HG03175 (cell line): ENCODE measurements around the gene KIF26B.

Experiments used
- ATAC-seq: cut with Tn5 transposase; IDR thresholded peaks from one replicate; pipeline ENCODE4 v1.9.1; 2021; ENCODE audit warnings: mild to moderate bottlenecking, moderate library complexity; ENCODE audit not compliant: unreplicated experiment

Gene KIF26B

GRCh38 chr1:245580651-245581050 is 425.9 kb downstream of the KIF26B start:
- ATAC-seq = no peak

DNA sequence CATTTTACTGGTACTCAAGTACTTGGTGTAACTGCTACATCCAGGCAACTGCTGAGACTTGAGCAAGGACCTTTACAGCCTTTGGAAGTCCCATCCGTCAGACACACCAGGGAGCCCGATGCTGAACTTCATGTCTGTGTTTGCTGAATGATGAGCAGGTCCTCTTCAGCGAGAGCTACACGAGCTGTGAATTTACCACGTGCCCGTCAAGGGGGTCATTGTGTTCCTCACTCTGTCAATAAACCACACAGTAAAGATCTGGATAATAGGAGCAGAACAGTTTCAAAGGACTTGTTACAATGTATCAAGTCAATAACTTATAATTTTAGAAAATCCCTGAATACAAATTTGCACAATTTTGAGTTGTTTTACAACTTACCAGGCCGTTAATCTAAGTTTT is 427.2 kb downstream of the KIF26B start:
- no peak for ATAC-seq

- ATAC-seq = no peak
These were observed 428.3 kb downstream of the KIF26B start for GRCh38 chr1:245583081-245583480.

GRCh38 chr1:245583575-245584330 is 429.0 kb downstream of the KIF26B start:
- ATAC-seq = no peak

DNA sequence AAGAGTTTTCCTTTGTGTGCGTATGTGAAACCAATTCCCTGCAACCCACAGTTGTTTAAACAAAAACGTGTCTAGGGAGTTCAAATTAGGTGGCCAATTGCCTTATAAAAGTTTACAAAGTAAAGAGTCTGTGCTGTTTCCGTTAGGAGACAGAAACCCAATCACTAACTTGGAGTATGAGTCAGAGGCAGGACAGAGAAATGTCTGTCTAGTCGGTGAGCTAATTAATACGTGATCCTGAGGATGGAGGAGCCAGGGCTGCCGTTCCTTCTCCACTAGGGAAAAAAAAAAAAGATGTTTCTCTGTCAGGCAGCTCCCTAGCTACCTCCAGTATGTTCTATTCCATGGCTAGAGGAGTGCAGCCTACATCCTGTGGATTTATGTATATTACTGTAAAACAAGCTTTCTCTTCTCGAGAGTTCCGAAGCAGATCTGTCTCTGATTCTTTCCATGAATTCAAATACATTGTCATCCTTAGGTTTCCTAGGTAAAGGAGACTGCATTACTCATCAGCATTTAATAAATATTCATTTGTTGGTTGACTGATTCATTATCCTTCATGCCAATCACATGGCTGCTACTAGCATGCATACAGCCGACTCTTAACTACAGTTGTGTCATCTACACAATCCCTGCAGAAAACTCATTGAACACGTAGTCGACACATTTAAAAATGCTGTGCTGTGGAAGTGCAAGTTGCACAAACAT is 430.6 kb downstream of the KIF26B start:
- ATAC-seq = no peak

GRCh38 chr1:245587435-245588115 is 432.8 kb downstream of the KIF26B start:
- no peak for ATAC-seq

- no peak for ATAC-seq
These were observed 433.4 kb downstream of the KIF26B start for GRCh38 chr1:245588116-245588639.

GRCh38 chr1:245589316-245589715 is 434.5 kb downstream of the KIF26B start:
- ATAC-seq = no peak

DNA sequence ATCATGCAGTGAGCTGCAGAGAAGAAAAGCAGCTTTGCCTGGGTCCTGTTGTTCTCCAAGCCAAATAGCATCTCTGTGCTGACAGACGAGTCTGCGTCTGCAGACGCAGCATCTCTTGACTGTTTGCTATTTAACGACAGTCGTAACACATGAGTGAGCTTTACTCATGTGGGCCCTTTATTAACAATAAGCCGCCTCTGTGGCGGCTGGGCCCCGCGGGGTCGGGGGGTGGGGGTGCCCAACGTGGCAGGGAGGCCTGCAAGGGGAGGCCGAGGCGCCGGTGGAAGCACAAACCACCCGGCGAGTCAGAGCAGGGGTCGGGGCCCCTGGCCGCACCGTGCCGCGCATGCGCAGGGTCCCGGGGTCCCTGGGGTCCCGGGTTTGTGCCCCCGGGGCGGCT is 435.1 kb downstream of the KIF26B start:
- ATAC-seq = no peak

GRCh38 chr1:245590726-245591125 is 435.9 kb downstream of the KIF26B start:
- no peak for ATAC-seq

DNA sequence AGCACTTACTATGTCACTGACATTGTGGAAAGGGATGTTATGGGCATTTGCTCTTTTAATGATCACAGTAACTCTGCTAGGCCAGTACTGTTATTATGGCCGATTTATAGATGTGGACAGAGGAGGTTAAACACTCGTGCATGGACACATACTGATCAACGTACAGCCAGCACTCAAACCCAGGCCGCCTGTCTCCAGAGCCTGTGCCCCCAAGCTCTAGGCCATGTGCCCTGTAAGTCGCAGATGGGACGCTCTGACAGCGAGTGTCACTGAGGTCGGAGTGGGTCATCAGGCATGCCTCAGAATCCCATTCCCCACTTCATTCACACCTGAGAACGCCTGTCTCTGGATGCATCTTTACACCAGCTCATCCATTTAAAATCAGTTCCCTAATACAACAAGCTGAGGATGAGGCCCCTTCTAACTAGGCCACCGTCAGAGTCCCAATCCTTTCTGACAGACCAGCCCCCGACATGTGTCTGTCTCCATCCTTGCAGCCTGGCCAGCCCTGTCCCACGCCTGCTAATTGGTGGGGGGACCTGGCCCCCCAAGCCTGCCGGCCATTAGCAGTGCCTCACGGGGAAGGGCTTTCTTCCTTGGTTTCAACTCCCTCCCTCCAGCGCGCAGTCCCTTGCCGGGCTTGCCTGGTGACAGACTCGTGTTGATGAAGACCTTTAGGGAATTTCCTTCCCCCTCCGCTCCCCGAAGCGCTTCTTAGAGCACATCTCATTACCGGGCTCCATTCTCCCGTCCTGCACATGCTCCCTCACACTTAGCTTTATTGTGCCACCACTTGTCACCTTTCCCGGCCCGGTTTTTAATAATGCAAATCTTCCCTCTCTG is 436.8 kb downstream of the KIF26B start:
- no peak for ATAC-seq

DNA sequence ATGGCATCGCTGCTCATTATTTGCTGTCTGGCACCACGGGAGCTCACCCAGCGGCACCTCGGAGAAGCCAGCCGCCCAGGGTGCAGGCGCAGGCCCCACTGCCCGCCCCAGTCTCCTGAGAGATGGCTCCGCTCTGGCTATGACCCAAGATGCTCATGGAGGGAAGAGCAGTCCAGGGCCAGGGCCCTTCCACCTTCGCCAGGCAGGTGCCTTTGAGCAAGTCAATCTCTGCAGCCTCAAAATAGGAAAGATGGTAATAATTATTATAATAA is 437.3 kb downstream of the KIF26B start:
- ATAC-seq = no peak

DNA sequence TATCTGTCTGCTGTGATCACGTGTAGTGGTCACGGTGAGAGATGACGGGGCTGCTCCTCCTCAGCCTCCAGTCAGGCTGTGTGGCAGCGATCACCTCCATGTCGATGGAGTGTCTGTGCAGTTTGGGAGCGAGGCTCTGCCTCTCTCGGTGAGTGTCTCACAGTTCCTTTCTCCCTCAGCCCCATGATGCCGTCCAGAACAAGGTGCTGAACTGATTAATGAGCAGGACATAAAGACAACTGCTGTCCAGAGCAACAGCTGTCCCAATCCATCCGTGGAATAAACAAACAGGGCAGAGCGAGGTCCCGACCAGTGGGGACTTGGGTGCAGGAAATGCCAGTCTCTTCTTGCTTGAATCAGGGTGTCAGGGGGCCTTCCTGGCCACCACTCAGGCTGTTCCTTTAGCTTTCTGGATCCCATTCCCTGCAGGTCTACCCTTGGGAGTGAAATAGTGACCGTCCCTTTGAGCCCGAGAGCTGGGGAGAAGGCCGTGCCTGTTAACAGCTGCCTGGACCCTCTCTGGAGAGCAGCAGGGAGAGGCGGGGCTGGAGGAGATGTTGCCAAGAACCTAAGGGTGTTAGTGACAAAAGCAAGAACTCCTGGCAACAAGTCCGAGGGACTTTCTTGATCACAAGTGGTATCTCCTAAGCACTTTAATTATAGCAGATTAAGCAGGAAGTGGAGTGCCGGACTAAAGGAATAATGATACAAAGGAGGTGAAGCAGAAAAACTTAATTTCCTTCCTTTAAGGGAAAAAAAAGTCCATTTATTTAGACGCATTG is 443.9 kb downstream of the KIF26B start:
- no peak for ATAC-seq

DNA sequence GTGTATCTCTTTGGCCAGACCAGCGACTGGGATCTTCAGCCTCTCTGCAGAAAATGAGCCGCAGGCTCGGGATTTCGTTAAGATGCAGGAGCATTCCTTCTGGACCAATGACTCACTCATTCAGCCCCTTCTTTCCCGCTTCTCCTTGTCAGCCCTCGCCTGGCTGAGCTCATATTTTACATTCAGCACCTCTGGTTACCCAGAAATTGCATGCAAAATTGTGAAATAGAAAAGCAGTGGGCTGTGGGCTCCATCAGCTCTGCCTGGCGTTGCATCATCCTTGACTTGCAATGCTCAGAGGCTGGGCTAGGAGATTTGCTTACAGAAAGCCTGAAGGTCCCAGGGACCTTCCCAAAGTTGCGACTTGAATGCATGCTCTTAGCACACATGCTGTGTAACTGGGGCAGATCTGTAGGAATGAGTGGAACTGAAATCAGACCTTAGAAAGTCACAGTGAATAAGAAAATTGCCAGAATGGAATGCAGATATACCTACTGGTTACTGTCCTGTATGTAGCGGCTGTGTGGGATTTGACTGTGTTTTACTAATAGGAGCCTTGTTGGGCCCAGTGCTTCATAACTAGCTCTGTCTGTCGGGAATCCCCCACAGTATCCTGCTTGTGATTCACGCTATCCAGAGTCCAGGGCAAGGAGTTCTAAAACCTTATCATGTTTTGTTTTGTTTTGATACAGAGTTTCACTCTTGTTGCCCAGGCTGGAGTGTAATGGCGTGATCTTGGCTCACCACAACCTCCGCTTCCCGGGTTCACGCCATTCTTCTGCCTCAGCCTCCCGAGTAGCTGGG is 444.8 kb downstream of the KIF26B start:
- ATAC-seq = no peak

- no peak for ATAC-seq
These were observed 445.9 kb downstream of the KIF26B start for GRCh38 chr1:245600658-245601057.

DNA sequence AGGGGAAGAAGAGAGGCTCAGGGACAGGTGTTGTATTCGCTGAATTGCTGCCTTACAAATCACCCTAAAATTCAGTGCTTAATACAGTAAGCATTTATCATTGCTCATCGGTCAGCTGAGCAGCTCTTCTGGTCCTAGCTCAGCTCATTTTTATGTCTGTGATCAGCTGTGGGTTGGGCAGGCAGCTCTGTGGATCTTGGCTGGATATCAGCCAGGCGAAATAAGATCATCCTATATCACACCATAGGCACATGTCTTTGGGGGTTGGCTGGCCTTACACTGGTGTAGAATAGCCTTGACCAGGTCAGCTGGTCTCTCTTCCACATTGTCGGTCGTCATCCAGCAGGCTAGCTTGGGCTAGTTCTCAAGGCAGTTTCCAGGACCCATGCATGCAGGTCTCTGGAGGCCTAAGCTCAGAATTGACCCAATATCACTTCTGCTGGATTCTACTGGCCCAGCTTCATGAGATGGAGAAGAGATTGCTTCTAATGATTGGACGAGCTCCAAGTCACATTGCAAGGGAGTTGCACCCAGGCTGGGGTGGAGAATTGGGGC is 448.6 kb downstream of the KIF26B start:
- ATAC-seq = no peak

GRCh38 chr1:245604979-245605378 is 450.2 kb downstream of the KIF26B start:
- no peak for ATAC-seq

DNA sequence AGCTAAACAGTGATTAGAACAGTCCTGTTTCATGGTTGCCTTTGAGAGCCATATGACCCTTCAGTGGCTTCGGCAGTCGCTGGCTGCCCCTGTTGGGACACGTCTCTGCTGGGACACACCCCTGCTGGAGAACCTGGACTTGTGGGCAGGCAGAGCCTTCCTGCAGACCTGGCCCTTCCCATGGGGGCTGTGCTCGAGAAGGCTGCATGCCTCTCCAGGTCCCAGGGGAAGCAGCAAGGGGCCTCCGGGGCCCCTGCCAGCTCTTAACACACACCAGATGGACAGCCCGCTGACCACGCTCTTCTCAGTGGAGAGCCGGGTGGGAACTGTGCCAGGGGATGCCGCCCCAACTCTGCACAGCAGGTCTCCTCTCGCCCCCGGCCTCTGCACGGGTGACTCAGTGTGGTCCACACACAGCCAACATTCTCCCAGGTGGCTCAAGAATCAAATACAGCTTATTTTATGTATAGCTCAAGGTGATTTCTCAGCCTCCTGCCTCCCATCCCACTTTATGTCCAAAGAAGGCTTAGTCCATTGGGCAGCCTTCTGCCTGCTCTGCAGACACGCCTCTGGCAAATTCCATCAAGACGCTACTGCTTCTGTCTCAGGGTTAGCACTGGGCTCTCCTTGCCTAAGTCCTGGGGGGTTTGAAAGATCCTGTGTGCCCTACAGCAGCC is 450.8 kb downstream of the KIF26B start:
- ATAC-seq = no peak
